Osteoblast (primary cell): ENCODE data around the gene NCAN. TPM values are rescaled to one million over a fixed set of nuclear protein-coding genes. Genes with fewer than 3 reads are reported as not detected.

Experiments used
- DNase-seq: peaks from one replicate; pipeline ENCODE4 v3.0.0; 2011; ENCODE audit warnings: low spot score, mixed read lengths; ENCODE audit not compliant: insufficient read length; ENCODE audit errors: missing footprints
- H2AFZ ChIP-seq: 2 replicates; pipeline ENCODE4 v1.6.0; 2011; ENCODE audit warnings: mild to moderate bottlenecking, low read length
- H3K27ac ChIP-seq: 2 replicates; pipeline ENCODE4 v1.5.1; 2011; ENCODE audit warnings: mild to moderate bottlenecking, low read depth, low read length, moderate library complexity
- H3K27me3 ChIP-seq: 2 replicates; pipeline ENCODE4 v1.6.0; 2012; ENCODE audit warnings: mild to moderate bottlenecking, control low read depth, inconsistent platforms, low read length, moderate library complexity; ENCODE audit not compliant: insufficient read depth
- H3K36me3 ChIP-seq: 2 replicates; pipeline ENCODE4 v1.5.1; 2011; ENCODE audit warnings: mild to moderate bottlenecking, low read length, control low read depth, moderate library complexity; ENCODE audit not compliant: insufficient read depth
- H3K4me1 ChIP-seq: 2 replicates; pipeline ENCODE4 v1.5.1; 2011; ENCODE audit warnings: mild to moderate bottlenecking, low read length, control low read depth, moderate library complexity; ENCODE audit not compliant: insufficient read depth
- H3K4me2 ChIP-seq: 2 replicates; pipeline ENCODE4 v1.6.0; 2011; ENCODE audit warnings: mild to moderate bottlenecking, low read length; ENCODE audit not compliant: insufficient read depth
- H3K4me3 ChIP-seq: fragments of 200-600 bp; sonication (generic); 3 replicates; pipeline ENCODE4 v1.5.1; 2012; ENCODE audit warnings: mild to moderate bottlenecking, low read length, inconsistent platforms; ENCODE audit not compliant: insufficient read depth
- H3K79me2 ChIP-seq: 2 replicates; pipeline ENCODE4 v1.6.0; 2012; ENCODE audit warnings: mild to moderate bottlenecking, low read length, control low read depth, inconsistent platforms; ENCODE audit not compliant: insufficient read depth
- H3K9me3 ChIP-seq: 2 replicates; pipeline ENCODE4 v1.5.1; 2011; ENCODE audit warnings: low read depth, low read length, control low read depth
- H4K20me1 ChIP-seq: 2 replicates; pipeline ENCODE4 v1.6.0; 2012; ENCODE audit warnings: mild to moderate bottlenecking, low read length, control low read depth; ENCODE audit not compliant: insufficient read depth
- total RNA-seq: library from RNA; depleted of rRNA; stranded (reverse); fragments of >200 nt; gene quantifications from 2 replicates; pipeline ENCODE4 v1.2.3, GENCODE V29; 2012
- TF ChIP-seq, protein P1 (sequence below): IDR thresholded peaks from 2 replicates; pipeline ENCODE4 v1.5.1; 2011; ENCODE audit warnings: mild to moderate bottlenecking, low read depth, low read length, moderate library complexity; ENCODE audit errors: extremely low read depth

Gene NCAN
- total RNA-seq, 1 donor = not detected

DNA sequence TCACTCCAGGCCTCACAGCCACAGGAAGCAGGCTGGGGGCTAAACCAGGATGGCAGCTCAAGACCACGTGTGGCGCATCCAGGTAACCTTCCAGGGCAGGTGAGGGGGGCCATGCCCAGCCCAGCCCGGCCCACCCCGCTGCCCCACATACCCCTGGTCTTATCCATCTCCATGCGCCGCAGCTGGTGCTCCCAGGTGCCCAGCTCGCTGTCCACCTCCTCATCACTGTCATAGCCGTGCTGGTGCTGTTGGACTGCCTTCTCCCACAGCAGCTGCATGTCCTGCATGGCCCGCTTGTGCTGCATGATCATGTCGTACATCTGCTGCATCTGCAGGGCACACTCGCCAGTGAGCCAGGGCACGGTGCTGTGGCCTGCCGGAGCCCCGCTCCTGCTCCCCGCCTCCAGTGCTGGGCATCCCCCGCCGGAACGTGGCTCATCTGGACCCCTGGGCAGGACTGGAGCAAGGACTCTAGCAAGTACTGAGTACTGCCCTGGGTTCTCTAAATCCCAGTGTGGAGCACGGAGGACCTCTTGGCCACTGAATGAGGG is 67.4 kb downstream of the NCAN start:
- Histone ChIP-seq H3K36me3 (peaks cover 39% of the 10 kb centered on the region), H3K9me3 (no peaks in the 10 kb centered on the region), H3K4me1 (no peaks in the 10 kb centered on the region), H2AFZ (no peak overlapping the region), H3K4me3 (no peak overlapping the region), H3K79me2 (no peaks in the 10 kb centered on the region), H3K4me2 (no peak overlapping the region), H3K27ac (no peak overlapping the region), H3K27me3 (no peaks in the 10 kb centered on the region), H4K20me1 (peaks cover 3% of the 10 kb centered on the region)
- peak; percentile 54 for DNase-seq
- TF ChIP-seq, protein P1, sequence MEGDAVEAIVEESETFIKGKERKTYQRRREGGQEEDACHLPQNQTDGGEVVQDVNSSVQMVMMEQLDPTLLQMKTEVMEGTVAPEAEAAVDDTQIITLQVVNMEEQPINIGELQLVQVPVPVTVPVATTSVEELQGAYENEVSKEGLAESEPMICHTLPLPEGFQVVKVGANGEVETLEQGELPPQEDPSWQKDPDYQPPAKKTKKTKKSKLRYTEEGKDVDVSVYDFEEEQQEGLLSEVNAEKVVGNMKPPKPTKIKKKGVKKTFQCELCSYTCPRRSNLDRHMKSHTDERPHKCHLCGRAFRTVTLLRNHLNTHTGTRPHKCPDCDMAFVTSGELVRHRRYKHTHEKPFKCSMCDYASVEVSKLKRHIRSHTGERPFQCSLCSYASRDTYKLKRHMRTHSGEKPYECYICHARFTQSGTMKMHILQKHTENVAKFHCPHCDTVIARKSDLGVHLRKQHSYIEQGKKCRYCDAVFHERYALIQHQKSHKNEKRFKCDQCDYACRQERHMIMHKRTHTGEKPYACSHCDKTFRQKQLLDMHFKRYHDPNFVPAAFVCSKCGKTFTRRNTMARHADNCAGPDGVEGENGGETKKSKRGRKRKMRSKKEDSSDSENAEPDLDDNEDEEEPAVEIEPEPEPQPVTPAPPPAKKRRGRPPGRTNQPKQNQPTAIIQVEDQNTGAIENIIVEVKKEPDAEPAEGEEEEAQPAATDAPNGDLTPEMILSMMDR = no peak

DNA sequence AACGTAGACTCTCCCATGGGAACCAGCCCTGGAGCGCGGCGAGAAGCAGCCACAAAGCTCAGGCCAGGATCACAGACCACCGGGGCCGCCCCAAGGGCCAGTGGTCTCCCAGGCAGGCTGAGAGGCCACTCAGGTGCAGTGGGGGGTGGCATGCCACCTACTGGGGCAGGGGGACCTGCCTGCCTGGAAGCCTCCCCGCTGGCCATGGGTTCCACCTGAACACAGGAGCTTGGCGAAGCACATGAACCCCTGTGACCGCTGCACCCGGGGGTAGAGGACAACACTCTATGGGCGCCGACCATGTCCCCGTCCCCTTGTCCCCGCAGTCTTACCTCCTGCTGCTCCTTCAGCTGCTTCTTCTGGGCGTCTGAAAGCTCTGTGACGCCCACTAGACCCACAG is 68.1 kb downstream of the NCAN start:
- H4K20me1 ChIP-seq = peaks cover 3% of the 10 kb centered on the region
- no peaks in the 10 kb centered on the region for H3K4me1 ChIP-seq
- TF ChIP-seq, protein P1 = no peak
- H2AFZ ChIP-seq = no peak overlapping the region
- peak; percentile 81 for DNase-seq
- no peaks in the 10 kb centered on the region for H3K9me3 ChIP-seq
- no peaks in the 10 kb centered on the region for H3K79me2 ChIP-seq
- no peak overlapping the region for H3K4me3 ChIP-seq
- no peaks in the 10 kb centered on the region for H3K27me3 ChIP-seq
- peaks cover 44% of the 10 kb centered on the region for H3K36me3 ChIP-seq
- H3K27ac ChIP-seq = no peak overlapping the region
- H3K4me2 ChIP-seq = no peak overlapping the region

DNA sequence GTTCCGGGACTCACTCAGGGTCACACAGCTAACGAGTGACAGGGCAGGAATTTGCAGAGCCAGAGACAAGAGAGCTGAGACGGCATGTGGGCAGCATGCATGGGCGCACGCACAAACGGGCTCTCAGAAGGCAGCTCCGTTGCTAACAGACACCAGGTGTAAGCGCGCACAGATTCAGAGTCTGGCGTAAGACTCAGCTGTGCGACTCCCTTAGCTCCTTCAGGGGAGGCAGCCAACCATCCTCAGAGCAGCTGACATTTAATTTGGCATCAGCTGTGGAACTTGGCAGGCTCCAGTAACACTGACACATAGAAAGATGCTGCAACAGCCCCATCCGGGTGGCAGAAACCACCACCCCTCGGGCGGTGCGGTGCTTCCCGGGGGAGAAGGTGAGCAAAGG is 68.8 kb downstream of the NCAN start:
- peaks cover 44% of the 10 kb centered on the region for H3K36me3 ChIP-seq
- TF ChIP-seq, protein P1 = no peak

DNA sequence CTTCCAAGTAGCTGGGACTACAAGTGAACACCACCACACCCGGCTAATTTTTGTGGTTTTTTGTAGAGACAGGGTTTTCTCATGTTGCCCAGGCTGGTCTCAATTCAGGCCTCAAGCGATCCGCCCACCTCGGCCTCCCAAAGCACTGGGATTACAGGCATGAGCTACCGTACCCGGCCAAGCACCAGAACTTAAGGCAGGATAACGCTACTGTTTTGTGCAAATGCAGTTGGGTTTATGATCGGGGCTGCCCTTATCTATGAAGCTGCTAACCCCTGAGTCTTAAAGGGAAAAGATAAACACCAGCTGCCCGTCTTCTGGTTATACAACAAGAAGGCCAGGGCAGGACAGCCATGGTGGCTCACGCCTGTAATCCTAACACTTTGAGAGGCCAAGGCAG is 73.9 kb downstream of the NCAN start:
- Histone ChIP-seq H3K79me2 (no peaks in the 10 kb centered on the region), H3K4me2 (no peak overlapping the region), H3K27ac (no peak overlapping the region), H3K36me3 (peaks cover 56% of the 10 kb centered on the region), H4K20me1 (peaks cover 3% of the 10 kb centered on the region), H2AFZ (no peak overlapping the region), H3K9me3 (no peaks in the 10 kb centered on the region), H3K4me1 (no peaks in the 10 kb centered on the region), H3K27me3 (no peaks in the 10 kb centered on the region), H3K4me3 (no peak overlapping the region)
- TF ChIP-seq, protein P1 = no peak
- no peak for DNase-seq

More for the DNA sequence above, 68.8 kb downstream of the NCAN start:
- H2AFZ ChIP-seq = no peak overlapping the region
- H3K27me3 ChIP-seq = no peaks in the 10 kb centered on the region
- no peaks in the 10 kb centered on the region for H3K9me3 ChIP-seq
- no peak overlapping the region for H3K4me2 ChIP-seq
- peaks cover 3% of the 10 kb centered on the region for H4K20me1 ChIP-seq
- peak; percentile 81 for DNase-seq
- no peaks in the 10 kb centered on the region for H3K4me1 ChIP-seq
- no peaks in the 10 kb centered on the region for H3K79me2 ChIP-seq
- no peak overlapping the region for H3K27ac ChIP-seq
- H3K4me3 ChIP-seq = no peak overlapping the region
